ENCODE results near the gene CRTC1. TPM values are rescaled to one million over a fixed set of nuclear protein-coding genes. Genes with fewer than 3 reads are reported as not detected.

The CRTC1 gene
- total and polyA plus RNA-seq, 11 donors: 3.8 to 10.2 (median 7.2) TPM

DNA sequence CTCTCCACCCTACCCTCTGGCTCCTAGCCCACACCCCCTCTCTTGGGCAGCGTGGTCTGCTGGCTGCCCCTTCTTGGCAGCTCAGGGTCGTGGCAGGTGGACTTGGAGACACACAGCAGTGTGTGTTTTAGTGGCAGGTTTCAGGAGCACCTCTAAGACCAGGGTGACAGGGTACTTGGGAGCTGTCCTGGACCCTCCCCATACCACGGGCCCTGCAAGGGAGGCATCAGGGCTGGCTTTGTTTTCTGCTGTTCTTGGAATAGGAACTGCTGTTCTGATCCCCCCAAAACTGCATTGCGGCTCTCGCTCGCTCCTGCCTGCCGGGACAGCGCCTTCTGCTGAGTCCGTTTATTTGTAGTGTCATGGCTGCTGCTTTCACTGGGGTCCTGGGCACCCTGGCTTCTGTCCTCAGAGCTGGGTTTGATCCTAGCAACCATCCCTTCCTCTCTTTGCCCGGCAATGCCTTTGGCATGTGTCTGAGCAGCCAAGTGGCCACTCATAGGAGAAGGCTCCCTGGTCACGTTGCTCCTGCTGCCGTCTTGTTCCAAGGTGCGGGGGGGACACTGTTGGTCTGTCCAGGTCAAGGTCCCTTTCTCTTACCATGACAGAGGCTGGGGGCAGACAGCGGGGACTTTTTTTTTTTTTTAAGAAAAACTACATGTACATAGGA, 95.5 kb downstream of the CRTC1 start:
- Histone ChIP-seq H3K36me3 (no peaks in the 10 kb centered on the region), H3K4me1 (peaks cover 0 to 5% (median 0%) of the 10 kb centered on the region in 12 donors), H3K9me3 (no peaks in the 10 kb centered on the region), H3K4me3 (no peak overlapping the region), H3K27me3 (peaks cover 0 to 42% (median 3%) of the 10 kb centered on the region in 9 donors), H3K27ac (no peak overlapping the region)
- intact Hi-C loops (cut with DNase I): no loop called here
- 79 to 84% (median 82%) methylated on average over 12 to 14 of the region's 14 CpGs for WGBS, 4 donors
- TF ChIP-seq, protein P1, sequence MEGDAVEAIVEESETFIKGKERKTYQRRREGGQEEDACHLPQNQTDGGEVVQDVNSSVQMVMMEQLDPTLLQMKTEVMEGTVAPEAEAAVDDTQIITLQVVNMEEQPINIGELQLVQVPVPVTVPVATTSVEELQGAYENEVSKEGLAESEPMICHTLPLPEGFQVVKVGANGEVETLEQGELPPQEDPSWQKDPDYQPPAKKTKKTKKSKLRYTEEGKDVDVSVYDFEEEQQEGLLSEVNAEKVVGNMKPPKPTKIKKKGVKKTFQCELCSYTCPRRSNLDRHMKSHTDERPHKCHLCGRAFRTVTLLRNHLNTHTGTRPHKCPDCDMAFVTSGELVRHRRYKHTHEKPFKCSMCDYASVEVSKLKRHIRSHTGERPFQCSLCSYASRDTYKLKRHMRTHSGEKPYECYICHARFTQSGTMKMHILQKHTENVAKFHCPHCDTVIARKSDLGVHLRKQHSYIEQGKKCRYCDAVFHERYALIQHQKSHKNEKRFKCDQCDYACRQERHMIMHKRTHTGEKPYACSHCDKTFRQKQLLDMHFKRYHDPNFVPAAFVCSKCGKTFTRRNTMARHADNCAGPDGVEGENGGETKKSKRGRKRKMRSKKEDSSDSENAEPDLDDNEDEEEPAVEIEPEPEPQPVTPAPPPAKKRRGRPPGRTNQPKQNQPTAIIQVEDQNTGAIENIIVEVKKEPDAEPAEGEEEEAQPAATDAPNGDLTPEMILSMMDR (IDR thresholded peaks at IDR 0.05): no peak
- no peak for TF ChIP-seq POLR2A (IDR thresholded peaks at IDR 0.05)
- ATAC-seq: no peak
- DNase-seq: no peak

DNA sequence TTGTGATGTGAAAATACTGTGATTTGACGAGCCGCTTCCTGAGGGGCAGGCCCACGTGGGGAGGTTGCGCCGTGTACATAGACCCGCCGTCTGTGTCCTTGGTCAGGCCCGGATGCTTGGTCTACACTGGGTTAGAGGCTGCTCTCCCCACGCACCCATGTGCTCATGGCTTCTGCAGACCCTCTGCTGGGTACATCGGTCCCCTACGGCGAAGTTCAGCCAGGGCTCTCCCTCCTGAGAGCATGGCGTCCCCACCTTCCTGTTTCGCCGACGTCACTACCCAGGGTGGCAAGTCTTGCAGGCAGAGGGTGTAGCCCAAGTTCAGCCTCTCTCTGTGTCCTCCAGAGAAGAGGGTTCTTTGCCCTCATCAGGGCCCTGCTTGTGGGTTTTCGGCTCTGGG, 96.6 kb downstream of the CRTC1 start:
- WGBS, 4 donors: 82 to 92% (median 90%) methylated on average over 17 of the region's 17 CpGs
- no peak for ATAC-seq
- no peak for DNase-seq
- H3K27ac ChIP-seq: no peak overlapping the region
- H3K4me1 ChIP-seq: peaks cover 0 to 7% (median 0%) of the 10 kb centered on the region in 12 donors
- H3K27me3 ChIP-seq: peaks cover 0 to 52% (median 4%) of the 10 kb centered on the region in 9 donors
- intact Hi-C loops (cut with DNase I): no loop called here
- H3K4me3 ChIP-seq: no peak overlapping the region
- no peaks in the 10 kb centered on the region for H3K9me3 ChIP-seq
- TF ChIP-seq, protein P1 (IDR thresholded peaks at IDR 0.05): no peak
- no peak for TF ChIP-seq POLR2A (IDR thresholded peaks at IDR 0.05)
- H3K36me3 ChIP-seq: no peaks in the 10 kb centered on the region

DNA sequence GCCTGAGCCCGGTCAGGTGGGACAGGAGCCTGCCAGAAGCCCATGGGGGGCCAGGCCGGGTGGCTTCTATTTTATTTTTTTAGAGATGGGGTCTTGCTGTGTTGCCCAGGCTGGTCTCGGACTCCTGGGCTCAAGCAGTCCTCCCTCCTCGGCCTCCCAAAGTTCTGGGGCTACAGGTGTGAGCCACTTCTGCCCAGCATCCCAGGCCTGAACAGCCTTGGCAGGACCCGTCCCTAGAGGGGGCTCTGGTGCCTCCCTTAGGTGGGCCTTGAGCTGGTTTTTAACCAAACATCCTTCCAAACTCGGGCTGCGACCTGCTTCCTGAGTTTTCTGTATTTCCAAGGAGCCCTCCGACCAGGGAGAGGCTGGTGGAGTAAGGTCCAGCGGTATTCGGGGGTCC, 97.2 kb downstream of the CRTC1 start:
- 70 to 92% (median 76%) methylated on average over 6 to 10 of the region's 10 CpGs for WGBS, 4 donors
- no peaks in the 10 kb centered on the region for H3K36me3 ChIP-seq
- ATAC-seq (no peak), DNase-seq (no peak)
- no peak overlapping the region for H3K27ac ChIP-seq
- no peak overlapping the region for H3K4me3 ChIP-seq
- no peak for TF ChIP-seq POLR2A (IDR thresholded peaks at IDR 0.05)
- TF ChIP-seq, protein P1 (IDR thresholded peaks at IDR 0.05): no peak
- intact Hi-C loops (cut with DNase I): no loop called here
- H3K27me3 ChIP-seq: peaks cover 2 to 57% (median 7%) of the 10 kb centered on the region in 9 donors
- H3K4me1 ChIP-seq: peaks cover 0 to 12% (median 3%) of the 10 kb centered on the region in 12 donors
- H3K9me3 ChIP-seq: no peaks in the 10 kb centered on the region

DNA sequence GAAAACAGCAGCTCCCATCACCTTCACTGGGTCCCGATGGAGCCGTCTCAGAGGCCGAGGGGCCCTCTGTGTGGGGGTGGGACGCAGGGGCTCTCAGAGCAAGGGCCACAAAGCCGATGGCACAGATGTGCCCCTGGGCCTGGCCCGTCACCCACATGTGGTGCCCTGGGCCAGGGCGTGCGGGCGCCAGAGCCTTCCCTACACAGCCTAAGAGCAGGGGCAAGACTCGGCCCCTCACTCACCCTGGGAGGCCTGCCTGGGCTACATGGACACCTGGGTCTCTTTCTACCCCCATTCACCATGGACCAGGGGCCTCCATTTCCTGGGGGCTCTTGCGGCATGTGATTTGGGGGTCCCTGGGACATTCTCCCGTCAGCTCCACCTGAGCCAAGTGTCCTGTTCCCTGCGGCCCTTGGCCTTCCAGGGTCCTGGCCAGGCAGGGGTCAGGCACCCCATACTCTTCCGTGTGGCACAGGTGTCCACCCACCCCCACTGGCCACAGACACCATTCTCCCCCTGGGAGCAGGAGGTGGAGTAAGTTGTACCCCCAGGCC, 97.6 kb downstream of the CRTC1 start:
- Histone ChIP-seq H3K36me3 (no peaks in the 10 kb centered on the region), H3K27me3 (peaks cover 7 to 62% (median 11%) of the 10 kb centered on the region in 9 donors), H3K27ac (no peak overlapping the region), H3K4me3 (no peak overlapping the region), H3K9me3 (no peaks in the 10 kb centered on the region), H3K4me1 (peaks cover 0 to 17% (median 4%) of the 10 kb centered on the region in 12 donors)
- ATAC-seq: no peak
- 91 to 95% (median 93%) methylated on average over 9 to 14 of the region's 14 CpGs for WGBS, 4 donors
- no peak for TF ChIP-seq POLR2A (IDR thresholded peaks at IDR 0.05)
- TF ChIP-seq, protein P1 (IDR thresholded peaks at IDR 0.05): no peak
- DNase-seq: no peak
- intact Hi-C loops (cut with DNase I): no loop called here

Data from heart left ventricle (tissue), 16 donors.